GM13976 (cell line): Measurements from ENCODE around the gene DYNLRB1.

Source experiments
- DNase-seq: peaks from one replicate; pipeline ENCODE4 v3.0.0; 2012; ENCODE audit warnings: low spot score
- CTCF ChIP-seq: IDR thresholded peaks from 2 replicates; pipeline ENCODE4 v1.5.1; 2012; ENCODE audit warnings: borderline replicate concordance, mild to moderate bottlenecking; ENCODE audit not compliant: insufficient read depth; ENCODE audit errors: extremely low read depth, missing control alignments, control extremely low read depth
- in situ Hi-C: fragments of 300-500 bp; cut with MboI; formaldehyde crosslinking; loops from one replicate; pipeline ENCODE4 v1.12.0; 2022; ENCODE audit warnings: low sequenced_read_pairs, mixed read lengths, inconsistent platforms; ENCODE audit not compliant: unreplicated experiment

Gene DYNLRB1

GRCh38 chr20:34534391-34535165 lies 18.4 kb downstream of the DYNLRB1 start:
- in situ Hi-C loops: loop anchor here (10.0 kb wide), 2 partner anchors 170 to 230 kb away; partner anchors contain the start of gene TP53INP2

GRCh38 chr20:34535301-34535840 lies 19.1 kb downstream of the DYNLRB1 start:
- TF ChIP-seq CTCF: no peak
- DNase-seq: no peak
- in situ Hi-C loops: loop anchor here (10.0 kb wide), 2 partner anchors 169 to 229 kb away; partner anchors contain the start of gene TP53INP2

More at GRCh38 chr20:34534391-34535165, 18.4 kb downstream of the DYNLRB1 start:
- no peak for TF ChIP-seq CTCF
- no peak for DNase-seq

- in situ Hi-C loops: loop anchor here (10.0 kb wide), 2 partner anchors 169 to 229 kb away; partner anchors contain the start of gene TP53INP2
- no peak for DNase-seq
- TF ChIP-seq CTCF: no peak
These were observed 19.6 kb downstream of the DYNLRB1 start for GRCh38 chr20:34535857-34536256.

- DNase-seq: no peak
- in situ Hi-C loops: loop anchor here (10.0 kb wide), 2 partner anchors 168 to 228 kb away; partner anchors contain the start of gene TP53INP2
- TF ChIP-seq CTCF: peak; percentile 59
These were observed 20.7 kb downstream of the DYNLRB1 start for GRCh38 chr20:34536798-34537394.

- in situ Hi-C loops: loop anchor here (10.0 kb wide), 2 partner anchors 167 to 227 kb away; partner anchors contain the start of gene TP53INP2
- no peak for DNase-seq
- TF ChIP-seq CTCF: no peak
These were observed 21.4 kb downstream of the DYNLRB1 start for GRCh38 chr20:34537651-34538050.

- in situ Hi-C loops: loop anchor here (10.0 kb wide), 2 partner anchors 166 to 226 kb away; partner anchors contain the start of gene TP53INP2
- DNase-seq: peak; percentile 76
These were observed 22.5 kb downstream of the DYNLRB1 start for GRCh38 chr20:34538671-34539123.

More at GRCh38 chr20:34538671-34539123, 22.5 kb downstream of the DYNLRB1 start:
- TF ChIP-seq CTCF: peak; percentile 86
